ENCODE results near the gene RALGPS1.
"Not testable (repeated sequence)": the region's sequence is repeated elsewhere in the genome, so short reads cannot be mapped to it uniquely, and the experiment has no call there.

RALGPS1 gene

DNA sequence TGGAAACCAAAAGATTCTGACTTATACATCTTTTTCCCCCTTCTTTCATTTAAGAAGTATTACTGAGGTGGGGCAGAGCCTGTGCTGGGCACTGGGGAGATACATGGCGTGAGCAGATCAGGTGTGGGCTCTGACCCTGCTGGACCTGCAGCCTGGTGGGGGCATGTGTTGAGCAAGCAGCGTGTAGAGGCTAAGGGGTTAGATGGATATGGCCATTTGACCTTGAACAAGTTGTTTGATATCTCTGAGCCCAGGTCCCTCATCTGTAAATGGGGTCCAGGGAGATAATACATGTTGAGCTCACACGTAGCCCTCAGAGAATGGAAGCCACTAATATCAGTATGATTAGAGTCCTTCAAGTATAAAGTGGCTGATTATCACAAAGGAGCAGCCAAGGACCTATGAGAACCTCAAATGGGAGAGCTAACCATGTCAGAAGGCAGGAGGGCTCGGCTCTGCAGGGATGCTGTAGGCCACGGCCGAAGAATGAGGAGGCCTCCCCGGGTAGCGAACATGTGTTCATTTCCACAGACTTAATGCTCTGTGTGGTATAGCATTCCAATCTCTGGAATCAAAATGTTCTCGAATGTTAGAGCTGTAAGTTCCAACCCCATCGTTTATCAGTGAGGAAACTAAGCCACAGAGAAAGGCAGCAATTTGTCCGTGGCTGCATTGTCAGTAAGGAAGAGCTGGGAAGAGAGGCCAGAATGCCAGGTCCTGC is 223.2 kb downstream of the RALGPS1 start:
- DNase-seq (ENCODE audit: low read depth in 2 of 2): no peak

DNA sequence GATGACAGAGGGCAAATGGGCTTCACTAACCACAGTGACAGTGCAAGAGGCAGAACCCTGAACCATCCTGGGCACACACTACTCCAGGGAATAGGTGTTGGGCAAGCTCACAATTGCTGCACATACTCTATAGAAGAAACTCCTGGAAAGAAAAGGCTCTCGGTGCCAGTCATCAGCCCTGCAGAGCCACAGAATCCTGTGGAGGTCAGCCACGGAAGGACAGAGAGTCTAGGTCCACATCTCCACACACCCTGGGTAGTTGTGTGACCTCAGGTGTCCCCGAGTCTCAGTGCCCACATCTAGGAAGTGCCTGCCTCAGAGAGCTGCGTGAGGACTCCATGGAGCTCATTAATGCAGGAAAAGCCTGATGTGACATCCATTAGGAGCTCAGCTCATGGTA is 223.9 kb downstream of the RALGPS1 start:
- no peak for DNase-seq (ENCODE audit: low read depth in 2 of 2)

- DNase-seq (ENCODE audit: low read depth in 2 of 2): no peak
These were observed 224.6 kb downstream of the RALGPS1 start for GRCh38 chr9:127139071-127139731.

DNA sequence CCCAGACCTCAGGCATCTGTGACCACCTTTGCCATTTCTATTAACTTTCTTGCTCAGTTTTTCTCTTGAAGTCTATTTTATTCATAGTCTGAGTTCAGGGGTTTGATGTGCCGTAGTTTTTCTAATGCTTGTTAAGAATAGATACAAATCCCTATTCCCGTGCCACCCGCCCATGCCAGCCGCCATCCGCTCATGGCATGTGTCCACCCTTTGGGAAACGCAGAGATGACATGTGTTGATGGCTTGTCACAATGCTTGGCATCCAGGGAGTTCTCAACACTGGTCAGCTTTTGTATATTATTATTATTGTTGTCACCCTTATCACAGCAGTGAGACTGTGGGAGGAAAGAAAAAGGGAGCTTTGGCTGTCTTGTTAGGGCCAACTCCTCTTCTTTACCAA is 225.2 kb downstream of the RALGPS1 start:
- no peak for DNase-seq (ENCODE audit: low read depth in 2 of 2)

- no peak for DNase-seq (ENCODE audit: low read depth in 2 of 2)
These were observed 225.6 kb downstream of the RALGPS1 start for GRCh38 chr9:127140181-127140580.

- DNase-seq (ENCODE audit: low read depth in 2 of 2): no peak
These were observed 226.5 kb downstream of the RALGPS1 start for GRCh38 chr9:127140842-127141675.

- no peak for DNase-seq (ENCODE audit: low read depth in 2 of 2)
These were observed 227.7 kb downstream of the RALGPS1 start for GRCh38 chr9:127142291-127142690.

DNA sequence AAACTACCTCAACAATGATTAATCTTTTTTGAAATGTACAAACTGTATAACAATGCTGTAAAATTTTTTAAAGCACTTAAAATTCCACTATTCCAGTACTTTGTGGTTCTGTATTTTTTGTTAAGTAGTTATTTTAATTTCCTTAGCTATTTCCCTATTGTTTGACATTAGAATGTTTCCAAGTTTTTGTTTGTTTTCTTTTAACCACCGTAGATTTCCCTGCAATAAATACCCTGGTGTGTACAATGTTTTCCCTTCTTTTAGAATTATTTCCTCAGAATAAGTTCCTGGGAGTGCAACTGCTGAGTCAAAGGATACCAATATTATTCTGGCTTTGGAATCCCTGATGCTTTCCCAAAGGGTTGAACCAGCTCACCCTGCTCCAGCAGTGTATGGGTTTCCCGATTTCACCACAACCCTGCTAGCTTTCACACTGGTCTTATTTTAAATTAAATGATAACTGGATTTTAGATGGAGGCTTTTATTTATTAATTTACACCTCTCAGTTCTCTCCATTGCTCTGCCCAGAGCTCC is 228.4 kb downstream of the RALGPS1 start:
- DNase-seq (ENCODE audit: low read depth in 2 of 2): no peak

DNA sequence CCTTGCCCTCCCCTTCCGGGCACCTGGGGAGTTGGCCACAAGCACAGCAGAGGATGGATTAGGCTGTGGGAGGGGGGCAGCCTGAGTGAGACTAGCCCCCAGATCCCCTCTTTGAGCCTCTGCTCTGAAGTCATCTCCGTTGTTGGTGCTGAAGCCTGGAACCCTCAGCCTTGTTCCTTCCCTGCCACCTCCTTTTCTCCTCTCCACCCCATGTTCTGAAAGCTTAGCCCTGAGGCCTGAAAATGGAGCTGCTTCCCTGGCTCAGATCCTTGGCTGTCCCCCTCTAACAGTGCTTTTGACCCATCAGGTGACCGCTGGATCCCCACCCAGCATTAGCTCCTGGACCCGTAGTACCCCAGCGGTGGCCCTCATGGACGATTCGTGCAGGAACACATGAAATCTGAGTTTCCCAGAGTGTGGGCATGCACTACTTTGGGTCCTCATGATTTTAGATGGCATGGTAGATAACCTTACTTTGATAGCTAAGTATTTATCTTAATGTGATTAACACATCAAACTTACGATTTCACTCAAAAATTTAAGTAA is 229.4 kb downstream of the RALGPS1 start:
- no peak for DNase-seq (ENCODE audit: low read depth in 2 of 2)

- DNase-seq (ENCODE audit: low read depth in 2 of 2): no peak
These were observed 230.3 kb downstream of the RALGPS1 start for GRCh38 chr9:127144670-127145445.

GRCh38 chr9:127146841-127147240 is 232.3 kb downstream of the RALGPS1 start:
- not testable (repeated sequence) for DNase-seq (ENCODE audit: low read depth in 2 of 2)

DNA sequence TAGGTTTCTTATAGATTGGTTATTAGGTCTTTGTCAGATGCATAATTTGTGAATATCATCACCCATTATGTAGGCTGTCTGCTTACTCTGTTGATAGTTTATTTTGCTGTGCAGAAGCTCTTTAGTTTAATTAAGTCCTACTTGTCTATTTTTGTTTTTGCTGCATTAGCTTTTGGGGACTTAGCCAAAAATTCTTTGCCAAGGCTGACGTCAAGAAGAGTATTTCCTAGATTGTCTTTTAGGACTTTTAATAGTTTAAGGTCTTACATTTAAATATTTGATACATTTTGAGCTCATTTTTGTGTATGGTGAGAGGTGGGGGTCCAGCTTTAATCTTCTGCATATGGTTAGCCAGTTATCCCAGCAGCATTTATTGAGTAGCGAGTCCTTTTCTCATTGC is 232.7 kb downstream of the RALGPS1 start:
- no peak for DNase-seq (ENCODE audit: low read depth in 2 of 2)

DNA sequence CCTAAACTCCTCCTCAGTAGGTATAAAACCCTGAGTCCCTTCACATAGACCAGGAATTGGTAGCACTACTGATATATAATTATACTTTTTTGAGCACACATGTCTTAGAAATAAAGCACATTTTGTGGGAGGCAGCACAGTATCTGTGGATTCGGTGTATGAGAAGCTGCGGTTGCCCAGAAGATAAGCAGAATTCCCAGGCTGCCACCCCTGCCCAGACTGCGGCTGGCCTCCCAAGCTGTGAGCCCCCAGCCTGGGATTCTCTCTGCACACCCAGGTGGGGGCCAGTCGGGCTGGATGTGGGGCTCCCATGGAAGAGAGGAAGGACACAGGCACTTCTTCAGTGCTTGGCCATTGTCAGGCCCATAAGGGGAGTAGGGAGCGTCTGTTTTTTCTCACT is 233.4 kb downstream of the RALGPS1 start:
- DNase-seq (ENCODE audit: low read depth in 2 of 2): no peak

DNA sequence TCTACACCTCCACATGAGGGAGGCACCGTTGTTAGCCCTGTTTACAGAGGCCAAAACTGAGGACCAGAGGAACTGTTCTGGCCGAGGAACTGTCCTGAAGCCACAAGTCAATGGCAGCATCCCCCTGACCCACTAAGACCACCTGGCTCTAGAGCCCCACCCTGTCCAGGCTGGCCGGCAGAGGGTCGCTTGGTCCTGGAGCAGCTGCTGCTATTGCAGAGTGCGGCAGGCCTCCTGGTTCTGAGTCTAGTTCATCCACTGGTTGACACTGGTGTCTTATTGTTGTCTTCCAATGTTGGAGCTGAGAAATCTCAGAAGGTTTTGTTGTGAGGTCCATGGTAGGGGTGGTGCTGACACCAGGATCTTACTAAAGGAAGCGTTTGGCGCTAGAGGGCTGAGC is 234.4 kb downstream of the RALGPS1 start:
- no peak for DNase-seq (ENCODE audit: low read depth in 2 of 2)

DNA sequence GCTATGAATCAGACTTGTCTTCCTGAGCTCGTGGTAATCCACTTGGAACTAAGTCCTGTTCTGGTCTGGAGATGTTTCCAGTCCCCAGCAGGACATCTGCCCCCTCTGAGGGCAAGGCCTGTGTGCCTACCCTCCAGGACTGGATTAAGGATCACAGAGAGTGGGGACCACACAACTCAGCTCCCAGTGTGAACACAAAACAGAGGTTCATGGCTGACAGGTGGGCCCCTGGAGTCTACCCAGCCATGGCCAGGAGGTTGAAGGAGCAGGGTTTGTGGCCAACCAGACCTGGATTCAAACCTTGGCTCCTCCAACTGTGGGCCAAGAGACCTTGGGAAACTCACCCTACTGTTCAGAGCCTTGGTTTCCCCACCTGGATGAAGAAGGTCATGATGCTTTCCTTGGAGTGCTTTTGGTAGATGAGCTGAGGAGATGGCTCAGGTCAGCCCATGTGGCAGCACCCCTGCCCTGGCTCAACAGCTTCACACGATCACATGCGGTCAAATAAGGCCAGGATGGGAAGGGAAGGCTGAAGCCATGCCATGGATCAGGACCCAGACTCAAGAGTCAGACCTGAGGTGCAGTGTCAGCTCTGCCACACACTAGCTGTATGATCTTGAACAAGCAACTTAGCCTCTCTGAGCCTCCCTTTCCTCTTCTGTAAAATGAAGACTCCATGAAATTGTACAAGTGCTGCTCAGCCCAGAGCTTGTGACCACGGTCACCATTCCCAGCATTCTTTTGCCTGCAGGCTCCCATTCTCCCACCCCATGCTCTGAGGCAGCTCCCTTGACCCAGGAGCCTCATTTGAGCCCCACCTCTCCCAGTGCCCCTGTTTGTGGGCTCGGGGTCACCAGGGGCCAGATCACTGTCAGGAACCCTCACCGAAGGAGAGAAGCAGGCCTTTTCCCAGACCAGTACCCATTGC is 235.1 kb downstream of the RALGPS1 start:
- DNase-seq (ENCODE audit: low read depth in 2 of 2): no peak

DNA sequence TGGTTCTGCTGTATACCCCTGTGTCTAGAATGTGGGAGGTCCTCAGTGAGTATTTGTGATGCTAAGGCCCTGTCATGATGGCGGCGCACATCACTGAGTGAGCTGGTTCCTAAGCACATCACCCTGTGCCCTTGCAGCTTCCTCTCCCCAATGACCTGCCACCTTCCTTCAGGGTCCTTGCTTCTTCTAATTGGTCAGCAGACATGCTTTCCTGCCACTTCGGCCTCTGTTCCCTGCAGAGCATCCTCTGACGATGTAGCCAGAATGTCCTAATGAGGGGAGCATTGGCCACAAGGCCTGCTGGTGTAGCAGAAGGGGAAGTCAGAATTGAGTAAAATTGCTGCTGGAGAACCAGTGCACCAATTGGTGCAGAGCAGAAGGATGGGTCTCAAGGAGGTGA is 238.9 kb downstream of the RALGPS1 start:
- no peak for DNase-seq (ENCODE audit: low read depth in 2 of 2)

DNA sequence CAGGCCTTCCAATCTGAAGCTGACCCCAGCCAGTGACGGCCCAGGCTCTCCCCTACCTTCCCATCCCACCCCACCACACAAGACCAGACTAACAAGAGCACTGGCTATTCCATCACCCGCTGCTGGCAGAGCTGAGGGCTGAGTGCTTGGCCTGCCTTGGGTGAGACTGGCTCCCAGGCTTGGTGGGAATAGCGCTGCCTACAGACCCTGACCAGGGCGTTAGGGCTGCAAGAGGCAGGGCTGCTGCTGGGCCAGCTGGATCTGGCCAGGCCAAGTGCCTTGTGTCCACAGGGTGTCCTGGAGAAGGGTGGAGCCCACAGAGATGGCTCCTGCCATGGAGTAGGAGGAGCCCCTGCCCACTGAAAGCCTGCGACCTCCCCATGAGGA is 239.4 kb downstream of the RALGPS1 start:
- no peak for DNase-seq (ENCODE audit: low read depth in 2 of 2)

GRCh38 chr9:127154390-127155191 is 240.0 kb downstream of the RALGPS1 start:
- no peak for DNase-seq (ENCODE audit: low read depth in 2 of 2)

DNA sequence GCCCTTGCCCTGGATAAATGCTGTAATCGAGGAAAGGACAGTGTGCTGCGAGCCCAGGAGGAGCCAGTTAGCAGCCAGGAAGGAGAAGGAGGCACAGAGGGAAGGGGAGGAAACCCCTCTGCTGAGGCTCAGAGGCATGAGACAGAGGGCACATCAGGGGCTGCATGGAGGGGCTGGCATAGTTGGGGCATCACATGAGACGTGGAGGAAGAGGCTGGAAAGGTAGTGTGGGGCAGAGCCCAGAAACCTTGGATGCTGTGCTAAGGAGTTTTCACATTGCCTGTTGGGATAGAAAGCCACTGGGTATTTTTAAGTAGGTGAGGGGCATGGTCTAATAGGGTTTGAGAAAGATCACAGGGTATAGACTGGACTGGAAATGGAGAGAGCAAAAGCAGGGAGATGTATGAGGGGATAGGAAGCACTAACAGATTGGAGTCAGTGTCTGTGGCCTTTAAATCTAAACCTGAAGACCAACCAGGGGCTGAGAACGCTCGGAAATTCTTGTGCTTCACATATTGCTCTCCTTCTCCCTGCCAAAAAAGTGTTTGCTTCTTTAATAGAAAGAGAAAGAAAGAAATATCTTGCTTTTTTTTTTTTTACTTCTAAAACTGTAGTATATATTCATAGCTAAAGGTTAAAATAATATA is 240.9 kb downstream of the RALGPS1 start:
- no peak for DNase-seq (ENCODE audit: low read depth in 2 of 2)
